ENCODE results near the gene MACROD2. TPM values are rescaled to one million over a fixed set of nuclear protein-coding genes. Genes with fewer than 3 reads are reported as not detected.

Gene MACROD2
- total RNA-seq, 1 experiment from 2014 or later: 1.4 TPM

DNA sequence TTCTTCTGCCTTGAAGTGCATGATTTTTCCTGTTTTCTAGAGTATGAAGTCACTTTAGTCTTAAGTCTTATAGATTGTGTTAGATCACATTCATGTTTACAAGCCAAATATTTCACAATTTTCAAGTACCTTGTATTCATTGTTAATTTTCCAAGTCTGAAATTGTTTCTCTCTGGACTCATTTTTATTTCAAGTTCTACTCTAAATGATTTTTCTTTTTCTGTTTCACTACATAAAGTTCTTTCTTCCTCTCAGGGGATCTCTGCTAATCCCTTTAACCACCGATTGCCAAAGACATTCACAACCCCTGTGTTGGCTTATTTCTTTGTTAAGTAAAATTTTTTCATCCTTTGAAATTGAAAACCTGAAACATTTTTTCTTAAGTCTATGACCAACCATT, 1772.3 kb downstream of the MACROD2 start:
- Histone ChIP-seq H3K27me3 (replicated peaks; ENCODE audit: insufficient read depth, low read depth, low read length, poor library complexity) (no peaks in the 10 kb centered on the region), H3K27ac (ENCODE audit: low read depth, low read length, poor library complexity, severe bottlenecking) (no peak overlapping the region), H3K9me3 (ENCODE audit: low read depth, low read length, poor library complexity, severe bottlenecking) (peaks cover 24% of the 10 kb centered on the region), H3K36me3 (ENCODE audit: insufficient read depth, low read length, poor library complexity, severe bottlenecking) (no peaks in the 10 kb centered on the region), H3K4me1 (ENCODE audit: insufficient read depth, low read length, poor library complexity, severe bottlenecking) (no peaks in the 10 kb centered on the region), H3K4me3 (ENCODE audit: low read depth, low read length, poor library complexity, severe bottlenecking) (no peak overlapping the region)
- intact Hi-C loops (cut with micrococcal nuclease; ENCODE audit: unreplicated experiment): no loop called here
- no peak for TF ChIP-seq EZH2 (IDR thresholded peaks at IDR 0.05; ENCODE audit: borderline replicate concordance, low read depth, low read length, poor library complexity, severe bottlenecking)
- TF ChIP-seq, protein P1, sequence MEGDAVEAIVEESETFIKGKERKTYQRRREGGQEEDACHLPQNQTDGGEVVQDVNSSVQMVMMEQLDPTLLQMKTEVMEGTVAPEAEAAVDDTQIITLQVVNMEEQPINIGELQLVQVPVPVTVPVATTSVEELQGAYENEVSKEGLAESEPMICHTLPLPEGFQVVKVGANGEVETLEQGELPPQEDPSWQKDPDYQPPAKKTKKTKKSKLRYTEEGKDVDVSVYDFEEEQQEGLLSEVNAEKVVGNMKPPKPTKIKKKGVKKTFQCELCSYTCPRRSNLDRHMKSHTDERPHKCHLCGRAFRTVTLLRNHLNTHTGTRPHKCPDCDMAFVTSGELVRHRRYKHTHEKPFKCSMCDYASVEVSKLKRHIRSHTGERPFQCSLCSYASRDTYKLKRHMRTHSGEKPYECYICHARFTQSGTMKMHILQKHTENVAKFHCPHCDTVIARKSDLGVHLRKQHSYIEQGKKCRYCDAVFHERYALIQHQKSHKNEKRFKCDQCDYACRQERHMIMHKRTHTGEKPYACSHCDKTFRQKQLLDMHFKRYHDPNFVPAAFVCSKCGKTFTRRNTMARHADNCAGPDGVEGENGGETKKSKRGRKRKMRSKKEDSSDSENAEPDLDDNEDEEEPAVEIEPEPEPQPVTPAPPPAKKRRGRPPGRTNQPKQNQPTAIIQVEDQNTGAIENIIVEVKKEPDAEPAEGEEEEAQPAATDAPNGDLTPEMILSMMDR (conservative IDR thresholded peaks at IDR 0.05; ENCODE audit: low read depth, low read length): no peak
- ChIA-PET POLR2A (ENCODE audit: low non-redundant PET) (no interaction called here), CTCF (no interaction called here)
- no TSS peak for BruUV-seq (replicated peaks)
- DNase-seq (ENCODE audit: low spot score): no peak

DNA sequence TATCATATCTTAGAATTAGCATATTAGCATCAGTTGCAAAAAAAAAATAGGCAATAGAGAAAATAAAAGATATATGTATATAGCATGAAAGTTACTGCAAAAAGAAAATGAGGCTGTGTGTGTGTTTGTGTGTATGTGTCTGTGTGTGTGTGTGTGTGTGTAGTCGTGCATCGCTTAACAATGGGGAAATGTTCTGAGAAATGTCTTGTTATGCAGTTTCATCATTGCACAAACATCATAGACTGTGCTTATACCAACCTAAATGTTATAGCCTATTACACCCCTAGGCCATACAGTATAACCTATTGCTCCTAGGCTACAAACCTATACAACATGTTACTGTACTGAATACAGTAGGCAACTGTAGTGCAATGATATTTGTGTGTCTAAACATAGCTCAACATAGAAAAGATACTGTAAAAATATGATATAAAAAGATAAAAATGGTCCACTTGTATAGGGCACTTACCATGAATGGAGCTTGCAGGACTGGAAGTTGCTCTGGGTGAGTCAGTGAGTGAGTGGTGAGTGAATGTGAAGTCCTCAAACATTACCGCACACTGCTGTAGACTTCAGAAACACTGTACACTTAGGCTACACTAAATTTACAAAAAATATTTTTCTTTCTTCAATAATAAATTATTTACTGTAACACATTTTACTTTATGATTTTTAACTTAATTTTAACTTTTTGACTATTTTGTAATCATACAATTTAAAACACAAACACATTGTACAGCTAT, 1772.9 kb downstream of the MACROD2 start:
- ChIA-PET CTCF (no interaction called here), POLR2A (ENCODE audit: low non-redundant PET) (no interaction called here)
- intact Hi-C loops (cut with micrococcal nuclease; ENCODE audit: unreplicated experiment): no loop called here
- Histone ChIP-seq H3K9me3 (ENCODE audit: low read depth, low read length, poor library complexity, severe bottlenecking) (peaks cover 19% of the 10 kb centered on the region), H3K4me1 (ENCODE audit: insufficient read depth, low read length, poor library complexity, severe bottlenecking) (no peaks in the 10 kb centered on the region), H3K4me3 (ENCODE audit: low read depth, low read length, poor library complexity, severe bottlenecking) (no peak overlapping the region), H3K27ac (ENCODE audit: low read depth, low read length, poor library complexity, severe bottlenecking) (no peak overlapping the region), H3K36me3 (ENCODE audit: insufficient read depth, low read length, poor library complexity, severe bottlenecking) (no peaks in the 10 kb centered on the region), H3K27me3 (replicated peaks; ENCODE audit: insufficient read depth, low read depth, low read length, poor library complexity) (no peaks in the 10 kb centered on the region)
- BruUV-seq (replicated peaks): no TSS peak
- no peak for TF ChIP-seq EZH2 (IDR thresholded peaks at IDR 0.05; ENCODE audit: borderline replicate concordance, low read depth, low read length, poor library complexity, severe bottlenecking)
- TF ChIP-seq, protein P1 (conservative IDR thresholded peaks at IDR 0.05; ENCODE audit: low read depth, low read length): no peak
- DNase-seq (ENCODE audit: low spot score): no peak

DNA sequence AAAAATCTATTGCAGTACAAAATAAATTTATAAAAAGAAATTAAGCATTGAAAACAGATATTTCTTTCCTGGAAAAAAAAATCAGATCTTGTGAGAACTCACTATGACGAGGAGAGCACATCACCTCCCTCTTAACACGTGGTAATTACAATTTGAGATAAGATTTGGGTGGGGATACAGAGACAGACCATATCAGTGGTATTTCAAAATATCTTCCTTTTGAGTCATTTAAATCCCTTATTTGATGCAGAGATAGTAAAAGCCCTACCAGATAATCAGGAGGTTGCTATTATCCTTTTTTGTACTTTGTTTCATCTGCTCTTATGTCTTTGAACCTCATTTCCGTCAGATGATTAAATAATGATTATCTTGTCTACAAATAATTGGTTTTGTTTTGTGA, 1777.5 kb downstream of the MACROD2 start:
- no peaks in the 10 kb centered on the region for H3K36me3 ChIP-seq (ENCODE audit: insufficient read depth, low read length, poor library complexity, severe bottlenecking)
- no peak overlapping the region for H3K4me3 ChIP-seq (ENCODE audit: low read depth, low read length, poor library complexity, severe bottlenecking)
- no TSS peak for BruUV-seq (replicated peaks)
- no peak for TF ChIP-seq EZH2 (IDR thresholded peaks at IDR 0.05; ENCODE audit: borderline replicate concordance, low read depth, low read length, poor library complexity, severe bottlenecking)
- TF ChIP-seq, protein P1 (conservative IDR thresholded peaks at IDR 0.05; ENCODE audit: low read depth, low read length): no peak
- H3K27me3 ChIP-seq (replicated peaks; ENCODE audit: insufficient read depth, low read depth, low read length, poor library complexity): no peaks in the 10 kb centered on the region
- no peak for DNase-seq (ENCODE audit: low spot score)
- peaks cover 5% of the 10 kb centered on the region for H3K9me3 ChIP-seq (ENCODE audit: low read depth, low read length, poor library complexity, severe bottlenecking)
- ChIA-PET POLR2A (ENCODE audit: low non-redundant PET) (no interaction called here), CTCF (no interaction called here)
- intact Hi-C loops (cut with micrococcal nuclease; ENCODE audit: unreplicated experiment): no loop called here
- H3K4me1 ChIP-seq (ENCODE audit: insufficient read depth, low read length, poor library complexity, severe bottlenecking): no peaks in the 10 kb centered on the region
- no peak overlapping the region for H3K27ac ChIP-seq (ENCODE audit: low read depth, low read length, poor library complexity, severe bottlenecking)
